B cell (primary cell): ENCODE data around the gene TRIM24.

ENCODE experiments used
- EZH2 ChIP-seq: IDR thresholded peaks from 2 replicates; pipeline ENCODE4 v1.6.1; 2012; ENCODE audit warnings: borderline replicate concordance, low read depth, mild to moderate bottlenecking, moderate library complexity, low read length; ENCODE audit not compliant: insufficient read depth, poor library complexity, severe bottlenecking
- TF ChIP-seq, protein P1 (sequence below): fragments of 200-600 bp; IDR thresholded peaks from one replicate; pipeline ENCODE4 v1.8.0; 2022; ENCODE audit warnings: antibody characterized with exemption, mild to moderate bottlenecking

DNA sequence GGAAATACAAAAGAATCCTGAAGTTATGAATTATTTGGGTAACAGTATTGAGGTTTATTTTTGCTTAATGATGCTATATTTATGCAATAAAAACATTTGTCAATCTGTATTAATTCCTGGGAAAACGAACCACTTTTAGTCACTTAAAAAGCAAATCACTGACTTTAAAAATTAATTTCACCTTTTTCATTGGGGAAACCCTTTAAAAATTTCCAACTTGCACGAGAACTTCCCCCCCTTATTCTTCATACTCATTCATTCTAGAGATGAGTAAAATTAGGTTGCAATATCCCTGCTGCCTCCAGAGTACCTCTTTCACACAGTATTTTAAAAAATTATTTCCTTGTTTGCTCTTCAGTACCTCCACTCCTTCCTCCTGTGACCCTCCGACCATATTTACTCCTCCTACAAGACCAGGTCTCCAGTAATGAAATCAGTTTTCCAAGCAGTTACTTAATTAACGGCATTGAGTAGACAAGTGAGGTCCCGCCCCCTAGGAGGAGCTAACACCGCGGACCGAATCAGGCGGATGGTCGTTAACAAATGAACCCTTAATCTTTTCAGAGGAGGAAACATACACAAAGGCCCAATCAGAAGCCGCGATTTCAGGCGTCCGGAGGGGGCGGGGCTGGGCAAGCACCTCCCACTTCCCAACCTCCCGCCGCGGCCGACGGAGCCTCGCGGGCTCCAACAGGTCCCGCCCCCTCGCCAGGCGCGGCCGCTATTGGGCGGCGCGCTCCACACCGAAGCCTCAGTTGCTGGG is 465 bp upstream of the TRIM24 start:
- TF ChIP-seq, protein P1, sequence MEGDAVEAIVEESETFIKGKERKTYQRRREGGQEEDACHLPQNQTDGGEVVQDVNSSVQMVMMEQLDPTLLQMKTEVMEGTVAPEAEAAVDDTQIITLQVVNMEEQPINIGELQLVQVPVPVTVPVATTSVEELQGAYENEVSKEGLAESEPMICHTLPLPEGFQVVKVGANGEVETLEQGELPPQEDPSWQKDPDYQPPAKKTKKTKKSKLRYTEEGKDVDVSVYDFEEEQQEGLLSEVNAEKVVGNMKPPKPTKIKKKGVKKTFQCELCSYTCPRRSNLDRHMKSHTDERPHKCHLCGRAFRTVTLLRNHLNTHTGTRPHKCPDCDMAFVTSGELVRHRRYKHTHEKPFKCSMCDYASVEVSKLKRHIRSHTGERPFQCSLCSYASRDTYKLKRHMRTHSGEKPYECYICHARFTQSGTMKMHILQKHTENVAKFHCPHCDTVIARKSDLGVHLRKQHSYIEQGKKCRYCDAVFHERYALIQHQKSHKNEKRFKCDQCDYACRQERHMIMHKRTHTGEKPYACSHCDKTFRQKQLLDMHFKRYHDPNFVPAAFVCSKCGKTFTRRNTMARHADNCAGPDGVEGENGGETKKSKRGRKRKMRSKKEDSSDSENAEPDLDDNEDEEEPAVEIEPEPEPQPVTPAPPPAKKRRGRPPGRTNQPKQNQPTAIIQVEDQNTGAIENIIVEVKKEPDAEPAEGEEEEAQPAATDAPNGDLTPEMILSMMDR: no peak
- TF ChIP-seq EZH2: no peak
